ENCODE measurements around the gene TNIK.

TNIK gene

DNA sequence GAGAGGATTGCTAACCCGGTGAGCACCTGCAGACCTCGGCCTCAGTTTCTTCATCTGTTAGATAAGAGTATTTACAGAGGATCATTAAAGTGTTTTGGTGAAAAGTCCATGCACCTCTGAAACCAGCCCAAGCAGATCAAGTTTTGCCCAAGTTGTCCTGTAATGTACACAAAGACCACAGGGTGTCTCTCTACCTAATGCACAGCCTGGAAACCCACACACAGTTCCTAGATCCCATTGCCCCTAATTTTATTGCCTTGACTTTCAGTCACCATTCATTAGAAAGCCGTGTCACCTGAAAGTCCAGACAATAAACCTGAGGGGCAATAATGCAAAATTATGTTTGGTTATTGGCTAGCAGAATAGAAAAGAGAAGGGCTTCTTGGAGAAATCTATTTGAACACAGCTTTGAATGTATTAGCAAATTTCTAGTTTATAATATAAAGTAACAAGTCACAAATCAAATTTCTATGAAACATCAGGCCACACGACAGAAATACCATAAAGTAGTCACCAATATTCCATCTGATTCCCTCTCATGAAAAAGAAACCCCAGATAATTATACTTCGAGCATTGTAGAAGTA is 272.4 kb downstream of the TNIK start:
- no peak for DNase-seq (ENCODE audit: low read depth)

DNA sequence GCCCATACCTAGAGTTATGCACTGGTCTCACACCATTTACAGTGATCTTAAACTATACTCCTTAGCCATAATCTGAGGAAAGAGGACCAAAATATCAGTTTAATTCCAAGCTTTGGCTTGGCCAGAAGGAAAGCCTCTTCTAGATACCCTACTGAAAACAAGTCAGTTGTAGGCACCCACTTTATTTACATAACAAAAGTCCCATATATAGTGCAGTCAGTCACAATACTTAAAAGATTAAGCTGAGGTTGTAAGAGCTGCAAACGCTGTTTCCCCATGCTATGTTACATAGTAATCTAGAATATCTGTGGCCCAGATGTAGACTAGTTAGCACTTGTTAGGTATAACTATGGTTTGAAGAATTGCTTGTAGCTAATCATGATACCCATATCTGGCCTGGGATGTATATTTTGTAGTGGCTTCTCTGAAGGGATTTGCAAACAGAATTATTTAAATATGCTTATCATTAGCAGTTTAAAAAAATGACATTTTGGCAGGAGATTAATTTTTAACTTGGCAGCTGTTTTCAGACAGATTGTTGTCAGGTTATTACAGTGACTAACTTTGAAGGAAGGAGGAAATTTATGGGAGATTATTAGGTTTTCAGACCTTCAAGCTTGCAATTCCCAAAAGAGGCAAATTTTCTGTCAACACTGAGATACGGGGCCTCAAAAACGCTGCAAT is 273.2 kb downstream of the TNIK start:
- no peak for DNase-seq (ENCODE audit: low read depth)

DNA sequence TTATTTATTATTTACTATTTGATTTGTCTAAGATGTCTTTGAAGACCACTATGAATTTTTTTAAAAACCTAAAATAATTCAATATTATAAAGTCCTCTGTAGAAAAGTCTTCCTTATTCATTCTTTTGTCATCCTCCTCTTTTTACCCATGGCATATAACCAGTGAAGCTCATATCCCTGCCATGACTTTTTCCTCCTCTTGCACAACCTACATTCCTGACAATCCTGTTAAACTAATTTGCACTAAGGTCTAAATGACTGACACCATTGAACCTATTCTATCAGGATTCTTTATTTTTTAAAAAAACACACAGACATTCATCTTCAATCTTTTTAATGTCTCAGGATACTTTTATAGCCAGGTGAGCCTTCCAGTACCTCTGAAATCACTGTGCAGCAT is 273.8 kb downstream of the TNIK start:
- no peak for DNase-seq (ENCODE audit: low read depth)

DNA sequence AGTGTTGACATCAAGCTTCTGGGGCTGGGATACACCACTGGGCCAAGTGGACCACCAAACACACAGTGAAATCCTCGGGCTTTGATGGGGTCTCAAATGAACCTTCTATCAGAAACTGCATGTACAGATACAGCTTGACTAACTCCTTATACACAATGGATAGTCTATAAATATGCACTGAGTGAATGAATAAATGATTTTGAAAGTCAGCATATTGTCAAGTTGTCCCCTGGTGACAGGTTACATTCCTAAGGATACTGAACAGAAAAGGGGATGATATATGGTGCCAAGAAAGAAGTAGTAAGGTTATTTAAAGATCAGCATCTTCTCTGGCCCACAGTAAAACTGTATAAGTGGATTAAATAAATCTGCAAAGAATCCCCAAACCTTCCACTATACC is 274.2 kb downstream of the TNIK start:
- no peak for DNase-seq (ENCODE audit: low read depth)

DNA sequence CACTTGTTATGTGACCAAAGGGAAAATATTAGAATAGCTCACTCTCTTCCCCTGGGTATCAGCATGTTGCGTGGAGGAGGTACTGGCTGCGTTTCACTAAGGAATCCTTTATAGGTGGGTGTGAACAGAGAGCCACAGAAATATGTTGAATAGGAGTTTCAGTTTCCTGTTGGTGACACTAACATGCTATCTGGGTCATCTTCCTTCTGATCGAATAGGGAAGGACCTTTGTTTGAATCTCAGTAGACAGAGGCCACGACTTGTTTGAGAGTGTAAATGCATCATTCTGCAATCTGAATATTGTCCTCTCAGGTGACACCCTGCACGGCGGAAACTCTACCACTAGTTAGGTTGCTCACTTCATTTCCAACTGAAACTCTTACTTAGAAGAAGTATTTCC is 275.8 kb downstream of the TNIK start:
- DNase-seq (ENCODE audit: low read depth), result no peak

DNA sequence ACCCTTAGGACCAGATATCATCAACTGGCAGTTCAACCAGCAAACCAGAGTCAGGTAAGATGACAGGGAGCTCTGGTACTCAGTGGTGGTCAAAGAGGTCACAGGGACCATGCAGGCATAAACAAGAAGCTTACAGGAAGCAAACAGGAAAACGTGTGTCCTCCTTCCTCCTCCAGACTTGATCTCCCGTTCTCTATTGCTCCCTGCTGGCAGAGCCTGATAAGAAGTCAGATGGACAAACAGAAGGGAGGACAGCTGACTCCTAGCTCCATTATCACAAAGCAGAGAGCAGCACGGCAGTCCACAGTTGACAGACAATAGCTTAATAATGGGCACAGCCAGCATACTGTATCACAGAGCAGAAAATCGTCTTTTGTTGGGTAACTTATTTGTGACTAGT is 277.2 kb downstream of the TNIK start:
- DNase-seq (ENCODE audit: low read depth), result no peak

GRCh38 chr3:171181907-171182690 is 278.1 kb downstream of the TNIK start:
- no peak for DNase-seq (ENCODE audit: low read depth)

DNA sequence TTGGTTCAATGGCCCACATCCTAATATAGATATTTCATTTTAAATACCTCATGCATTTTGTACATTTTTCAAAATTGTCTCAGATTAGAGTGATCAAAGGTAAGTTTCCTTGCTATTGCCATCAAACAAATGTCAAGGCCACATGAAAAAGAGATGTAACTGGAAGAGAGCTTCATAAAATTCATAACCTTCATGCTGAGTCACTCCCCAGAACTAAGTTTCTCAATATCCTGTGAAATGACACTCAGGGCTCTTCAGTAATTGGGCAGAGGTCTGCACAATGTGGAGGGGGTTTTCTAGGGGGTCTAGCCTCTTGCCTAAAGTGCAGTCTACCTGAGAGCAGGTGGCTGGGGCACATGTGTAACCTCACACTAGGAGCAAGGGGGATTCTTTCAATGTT is 281.5 kb downstream of the TNIK start:
- no peak for DNase-seq (ENCODE audit: low read depth)

- no peak for DNase-seq (ENCODE audit: low read depth)
Measured at GRCh38 chr3:171177553-171177952, 282.7 kb downstream of the TNIK start.

DNA sequence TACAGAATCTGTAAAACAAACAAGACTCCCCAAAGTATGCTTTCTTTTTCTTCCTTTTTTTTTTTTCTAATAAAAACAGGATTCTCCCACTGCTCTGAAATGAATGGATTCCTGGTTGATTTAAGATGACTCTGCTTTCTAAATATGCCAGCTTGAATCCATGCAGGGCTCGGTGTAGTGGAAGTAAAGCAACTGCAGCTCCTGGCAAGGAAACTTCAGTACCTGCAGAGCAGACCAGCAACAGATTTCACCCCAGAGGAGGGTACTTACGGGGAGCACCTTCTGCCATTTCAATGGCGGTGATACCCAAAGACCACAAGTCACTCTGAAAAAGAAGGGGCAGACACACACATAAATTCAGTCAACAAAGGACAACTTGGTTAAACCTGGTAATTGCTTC is 283.1 kb downstream of the TNIK start:
- no peak for DNase-seq (ENCODE audit: low read depth)

DNA sequence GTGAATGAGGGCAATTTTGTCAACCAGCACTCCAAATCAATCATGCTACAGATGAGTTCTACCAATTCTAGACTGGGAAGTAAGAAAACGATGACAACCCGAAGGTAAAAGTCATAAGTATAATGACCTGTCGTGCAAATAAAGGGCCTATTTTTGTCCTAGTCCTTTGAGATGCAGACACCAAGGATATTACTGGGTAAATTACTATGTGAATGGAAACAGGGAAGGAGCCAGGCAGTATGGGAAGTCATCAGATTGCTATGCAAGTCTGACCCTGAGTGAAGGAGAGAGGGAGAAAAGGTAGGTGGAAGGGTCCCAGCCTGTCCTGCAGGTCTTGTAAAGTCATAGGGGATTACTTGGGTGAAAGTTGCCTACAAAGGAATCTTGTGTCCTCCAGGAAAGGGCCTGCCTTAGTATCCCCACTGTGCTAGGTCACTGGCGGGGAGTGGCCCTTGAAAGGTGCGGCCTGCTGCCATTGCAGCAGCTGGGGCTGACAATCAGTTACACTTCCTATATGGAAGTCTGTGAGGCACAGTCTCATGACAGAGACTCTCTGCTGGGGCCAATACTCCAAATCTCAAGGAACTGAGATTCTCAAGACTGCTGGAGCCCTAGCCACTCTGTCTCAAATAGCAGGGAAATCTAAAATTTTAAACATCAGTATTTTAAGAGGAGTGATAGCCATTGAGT is 283.8 kb downstream of the TNIK start:
- DNase-seq (ENCODE audit: low read depth), result no peak

GRCh38 chr3:171175741-171176234 is 284.4 kb downstream of the TNIK start:
- DNase-seq (ENCODE audit: low read depth), result no peak

GRCh38 chr3:171173736-171174135 is 286.5 kb downstream of the TNIK start:
- no peak for DNase-seq (ENCODE audit: low read depth)

DNA sequence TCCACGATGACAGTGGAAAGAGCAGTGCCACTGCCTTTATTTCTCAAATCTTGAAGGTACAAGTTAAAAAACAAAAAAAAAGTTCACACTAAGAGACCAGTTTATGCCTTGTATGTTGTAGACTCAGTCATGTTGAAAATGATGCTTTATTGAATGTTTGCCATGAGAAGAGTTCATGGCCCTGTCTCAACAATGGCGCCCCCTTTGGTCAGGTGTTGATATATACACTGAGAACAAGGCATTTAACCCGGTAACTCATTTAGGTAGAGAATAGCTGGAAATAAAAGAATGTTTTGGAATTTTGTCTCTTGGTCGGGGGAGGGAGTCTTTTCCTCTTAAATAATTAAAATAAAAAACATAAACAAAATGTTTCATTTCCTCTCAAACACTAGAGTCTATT is 288.1 kb downstream of the TNIK start:
- no peak for DNase-seq (ENCODE audit: low read depth)

GRCh38 chr3:171169866-171170265 is 290.3 kb downstream of the TNIK start:
- DNase-seq (ENCODE audit: low read depth), result no peak

- DNase-seq (ENCODE audit: low read depth), result no peak
Measured at GRCh38 chr3:171169443-171169842, 290.8 kb downstream of the TNIK start.

- DNase-seq (ENCODE audit: low read depth), result no peak
Measured at GRCh38 chr3:171168551-171168950, 291.7 kb downstream of the TNIK start.

GRCh38 chr3:171168086-171168485 is 292.1 kb downstream of the TNIK start:
- DNase-seq (ENCODE audit: low read depth), result no peak

- no peak for DNase-seq (ENCODE audit: low read depth)
Measured at GRCh38 chr3:171165983-171166382, 294.2 kb downstream of the TNIK start.

DNA sequence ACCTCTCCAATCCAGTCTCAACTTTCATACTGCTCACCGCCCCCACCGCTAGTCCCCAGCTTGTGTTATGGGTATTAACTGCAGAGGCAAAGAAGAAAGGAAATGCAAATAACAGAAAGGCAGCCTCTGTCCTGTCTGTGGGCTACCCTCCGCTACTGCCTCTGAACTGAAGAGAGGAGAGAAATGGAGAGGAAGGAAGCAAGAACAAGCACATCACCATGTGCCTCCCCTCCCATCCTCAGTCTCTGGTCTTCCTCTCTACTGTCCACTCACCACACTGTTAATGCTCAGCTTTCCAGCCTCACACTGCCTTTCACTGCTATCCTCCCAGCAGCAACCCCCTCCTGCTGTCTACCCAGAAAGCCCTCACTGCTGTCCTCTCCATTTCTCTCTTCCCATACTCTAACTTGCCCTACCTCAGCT is 294.7 kb downstream of the TNIK start:
- DNase-seq (ENCODE audit: low read depth), result no peak

GRCh38 chr3:171164067-171164465 is 296.1 kb downstream of the TNIK start:
- no peak for DNase-seq (ENCODE audit: low read depth)
